H1 (cell line): ENCODE measurements around the gene BIN1. TPM values are rescaled to one million over a fixed set of nuclear protein-coding genes. Genes with fewer than 3 reads are reported as not detected.

Source experiments
- BCL11A ChIP-seq, 2 experiments: IDR thresholded peaks; one replicate each; pipeline ENCODE4 v1.6.1; 2011; ENCODE audit warnings: low read depth in 2 of 2, low read length in 2 of 2, mild to moderate bottlenecking in 2 of 2
- EGR1 ChIP-seq: IDR thresholded peaks from 2 replicates; pipeline ENCODE4 v1.6.1; 2011; ENCODE audit warnings: low read depth, low read length, borderline replicate concordance
- HDAC6 ChIP-seq: IDR thresholded peaks from one replicate; pipeline ENCODE4 v1.7.1; 2012; ENCODE audit warnings: low read depth, mild to moderate bottlenecking, inconsistent platforms, low read length, moderate library complexity
- SAP30 ChIP-seq: fragments of 300-600 bp; sonication (generic); IDR thresholded peaks from 2 replicates; pipeline ENCODE4 v1.7.1; 2012; ENCODE audit warnings: low read length, moderate library complexity, mild to moderate bottlenecking, inconsistent platforms; ENCODE audit not compliant: insufficient read depth, insufficient replicate concordance
- SIX5 ChIP-seq: IDR thresholded peaks from 2 replicates; pipeline ENCODE4 v1.6.1; 2011; ENCODE audit warnings: mild to moderate bottlenecking, low read depth, low read length
- SP4 ChIP-seq: IDR thresholded peaks from 2 replicates; pipeline ENCODE4 v1.6.1; 2012; ENCODE audit warnings: low read length, inconsistent platforms
- SUZ12 ChIP-seq: fragments of 200-600 bp; sonication (generic); IDR thresholded peaks from 2 replicates; pipeline ENCODE4 v1.6.1; 2012; ENCODE audit warnings: mild to moderate bottlenecking, inconsistent platforms, low read length, moderate library complexity, mixed read lengths
- polyA plus RNA-seq, 7 experiments: library from polyadenylated mRNA; depleted of rRNA in 3 of 7; stranded (reverse) in 5 of 7; unstranded in 2 of 7; fragments of >200 nt in 5 of 7; fragments of 200-250 nt in 2 of 7; gene quantifications; 1 replicate in 5 of 7; 2 replicates in 1 of 7; 4 replicates in 1 of 7; pipeline versions ENCODE4 v1.2.1 to v1.2.3, GENCODE V29; 2011 to 2013; ENCODE audit warnings: missing spikeins in 2 of 7, mixed read lengths in 2 of 7
- total RNA-seq: library from RNA; stranded (reverse); fragmentation: NEBNext Ultra II Directional; extraction: Animal tissue kit (Norgen Biotek cat#: 25700); gene quantifications from 2 replicates; pipeline ENCODE4 v1.2.1, GENCODE V29; 2021
- TF ChIP-seq, protein P1 (sequence below): IDR thresholded peaks from 2 replicates; pipeline ENCODE4 v1.6.1; 2012; ENCODE audit warnings: inconsistent platforms

BIN1 gene
- total and polyA plus RNA-seq, 2 of the 8 experiments (the other 6 are each of a cell fraction or from before 2014, with no cell fraction given), result 23.6 to 35.6 TPM

GRCh38 chr2:127133793-127134192, 26.8 kb upstream of the BIN1 start (continued):
- TF ChIP-seq HDAC6 (no peak), SUZ12 (no peak), SP4 (no peak), BCL11A (IDR thresholded peaks at IDR 0.05; ENCODE audit: low read depth in 2 of 2, low read length in 2 of 2) (no peak), EGR1 (no peak), SIX5 (no peak), SAP30 (no peak)
- TF ChIP-seq, protein P1, sequence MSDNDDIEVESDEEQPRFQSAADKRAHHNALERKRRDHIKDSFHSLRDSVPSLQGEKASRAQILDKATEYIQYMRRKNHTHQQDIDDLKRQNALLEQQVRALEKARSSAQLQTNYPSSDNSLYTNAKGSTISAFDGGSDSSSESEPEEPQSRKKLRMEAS, result no peak
